GM12872 (cell line): ENCODE data around the gene FRMD3.

ENCODE experiments used
- CTCF ChIP-seq: IDR thresholded peaks from 3 replicates; pipeline ENCODE4 v1.5.1; 2011; ENCODE audit warnings: low read depth, mild to moderate bottlenecking, low read length, moderate library complexity; ENCODE audit not compliant: insufficient read depth

The FRMD3 gene

DNA sequence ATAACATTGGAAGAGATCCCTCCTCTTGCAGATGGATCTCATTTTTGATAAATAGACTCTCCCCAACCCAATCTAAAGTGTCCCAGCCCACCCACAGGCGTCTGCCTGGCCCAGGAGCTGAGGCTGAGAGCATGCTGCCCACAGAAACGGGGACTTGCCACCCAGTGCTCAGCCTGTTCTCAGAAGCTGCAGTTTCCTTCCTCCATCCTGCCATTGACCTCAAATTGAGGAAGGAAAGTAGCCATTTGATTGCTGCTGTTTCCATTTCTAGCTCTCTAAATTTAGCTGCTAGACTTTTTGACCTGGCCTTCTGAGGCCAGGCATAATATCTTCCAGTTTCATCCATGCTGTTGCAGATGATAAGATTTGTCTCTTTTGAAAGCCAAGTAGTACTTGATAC lies 31.1 kb upstream of the FRMD3 start:
- no peak for TF ChIP-seq CTCF

DNA sequence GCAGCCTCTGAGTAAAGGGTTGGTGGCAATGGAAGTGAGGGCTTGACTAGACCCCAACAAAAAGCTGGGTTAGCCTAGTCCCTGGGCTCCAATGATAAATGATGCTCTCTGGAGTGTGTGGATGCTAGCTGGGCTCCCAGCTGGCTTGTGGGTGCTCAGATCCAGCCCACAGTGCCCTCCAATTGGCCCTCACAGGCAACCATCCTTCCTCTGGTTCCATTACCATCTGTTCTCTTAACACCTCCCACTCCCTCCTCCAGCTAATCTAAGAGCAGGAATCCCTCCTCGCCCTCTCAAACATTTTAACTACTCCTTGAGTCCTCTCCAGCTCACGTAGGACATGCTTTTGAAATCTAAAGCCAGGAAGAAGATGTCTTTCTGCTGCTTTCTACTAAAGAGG lies 25.2 kb upstream of the FRMD3 start:
- no peak for TF ChIP-seq CTCF

DNA sequence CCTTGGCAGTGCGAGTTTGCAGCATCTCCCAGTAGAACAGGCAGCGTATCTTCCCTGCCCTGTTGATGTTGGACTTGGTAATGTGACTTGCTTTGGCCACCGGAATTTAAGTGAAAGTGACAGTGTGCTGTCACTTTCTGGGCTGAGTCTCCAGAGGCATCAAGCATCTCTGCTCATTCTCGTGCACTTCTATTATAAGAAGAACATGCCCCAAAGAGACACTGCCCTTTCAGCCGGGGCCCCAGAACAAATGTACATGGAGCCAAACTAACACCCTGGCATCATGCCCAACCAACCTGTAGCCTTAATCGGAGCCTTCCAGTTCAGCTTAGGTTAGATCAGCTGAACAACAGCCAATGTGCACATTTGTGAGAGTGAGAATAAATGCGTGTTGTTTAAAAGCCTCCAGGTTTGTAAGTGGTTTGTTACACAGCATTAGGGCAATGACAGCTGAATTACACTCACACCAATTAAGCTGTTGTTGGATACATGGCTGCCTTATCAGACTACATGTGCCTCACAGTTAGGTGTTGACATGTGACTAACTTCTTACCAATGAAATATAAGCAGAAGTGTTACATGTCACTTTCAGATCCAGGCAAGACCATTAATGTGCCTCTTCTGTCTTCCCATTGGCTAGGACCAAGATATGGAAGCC lies 22.1 kb upstream of the FRMD3 start:
- no peak for TF ChIP-seq CTCF

DNA sequence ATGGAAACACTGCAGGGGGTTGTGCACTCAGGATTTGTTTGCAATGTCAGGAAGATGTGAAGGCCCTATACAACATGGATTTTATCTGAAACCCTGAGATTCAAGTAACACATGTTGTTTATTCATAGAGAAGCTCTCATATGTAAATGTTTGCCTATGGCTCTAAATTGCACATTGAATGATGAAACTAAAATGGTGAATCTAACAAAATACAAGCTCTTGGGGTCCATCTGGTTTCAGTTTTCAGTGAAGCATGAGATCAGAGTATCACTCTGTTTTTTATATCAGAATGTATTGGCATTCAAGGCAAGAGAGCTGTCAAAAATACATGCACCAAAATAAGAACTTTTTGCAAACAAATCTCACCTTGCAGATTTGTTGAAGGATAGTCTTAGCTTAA lies 19.6 kb upstream of the FRMD3 start:
- no peak for TF ChIP-seq CTCF

GRCh38 chr9:83557317-83557716 lies 19.1 kb upstream of the FRMD3 start:
- no peak for TF ChIP-seq CTCF

GRCh38 chr9:83554278-83554677 lies 16.1 kb upstream of the FRMD3 start:
- TF ChIP-seq CTCF: no peak

DNA sequence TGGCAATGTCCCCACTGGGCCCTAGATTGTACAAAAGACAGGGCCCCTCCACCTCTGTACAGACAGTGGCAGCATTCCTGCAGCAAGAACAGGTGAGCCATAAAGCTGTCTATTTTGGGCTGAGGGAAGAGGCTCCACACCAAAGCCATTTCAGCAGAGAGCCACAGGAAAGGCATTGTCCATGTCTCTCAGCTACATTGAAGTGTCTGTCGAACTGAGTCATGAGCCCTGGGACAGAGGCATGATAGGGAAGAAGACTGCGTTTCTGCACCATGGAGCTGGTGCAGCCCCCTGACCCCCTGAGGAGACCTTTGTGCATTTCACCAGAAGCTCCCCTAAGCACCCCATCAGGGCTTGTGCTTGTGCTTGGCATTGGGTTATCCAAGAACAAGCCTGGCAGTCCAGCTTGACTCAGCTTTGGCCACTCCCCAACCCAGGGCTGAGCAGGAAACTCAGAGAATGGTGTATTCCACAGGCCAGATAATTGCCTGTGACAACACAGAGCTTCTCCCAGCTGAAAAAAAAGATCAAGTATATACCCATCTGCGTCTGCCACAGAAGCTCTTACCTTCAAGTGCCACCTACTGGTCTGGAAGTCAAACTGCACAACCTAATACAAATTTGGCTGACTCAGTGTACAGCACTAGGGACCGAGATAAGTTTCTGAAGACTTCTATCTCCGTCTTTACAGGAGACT lies 5.9 kb upstream of the FRMD3 start:
- TF ChIP-seq CTCF: peak; percentile 81
